ENCODE measurements around the gene MAD1L1. TPM values are rescaled to one million over a fixed set of nuclear protein-coding genes. Genes with fewer than 3 reads are reported as not detected.

MAD1L1 gene
- total RNA-seq, 4 donors from 2014 or later = 22.3 to 56.6 (median 35.0) TPM

DNA sequence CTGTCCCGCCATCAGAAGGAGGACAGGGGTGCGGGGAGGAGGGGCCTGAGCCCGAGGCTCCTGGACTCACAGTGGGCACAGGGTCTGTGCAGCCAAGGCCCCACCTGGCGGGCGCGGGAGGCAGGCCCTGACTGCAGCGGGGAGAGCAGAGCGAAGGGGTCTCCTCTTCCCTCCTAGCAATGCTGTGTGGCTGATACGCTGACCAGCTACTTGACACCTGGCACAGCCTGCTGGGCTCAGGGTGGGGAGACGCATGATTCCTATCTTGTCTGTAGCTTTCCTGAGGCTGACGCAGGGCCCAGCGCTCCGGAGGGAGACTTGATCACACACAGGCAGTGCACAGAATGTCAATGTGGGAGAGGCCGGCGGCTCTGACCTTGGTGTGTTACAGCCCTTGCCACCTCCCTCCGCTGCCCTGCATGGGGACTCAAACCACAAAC, 387.8 kb downstream of the MAD1L1 start:
- TF ChIP-seq POLR2AphosphoS5 (IDR thresholded peaks at IDR 0.05) = no peak
- TF ChIP-seq EP300 (IDR thresholded peaks at IDR 0.05) = no peak
- TF ChIP-seq, protein P1, sequence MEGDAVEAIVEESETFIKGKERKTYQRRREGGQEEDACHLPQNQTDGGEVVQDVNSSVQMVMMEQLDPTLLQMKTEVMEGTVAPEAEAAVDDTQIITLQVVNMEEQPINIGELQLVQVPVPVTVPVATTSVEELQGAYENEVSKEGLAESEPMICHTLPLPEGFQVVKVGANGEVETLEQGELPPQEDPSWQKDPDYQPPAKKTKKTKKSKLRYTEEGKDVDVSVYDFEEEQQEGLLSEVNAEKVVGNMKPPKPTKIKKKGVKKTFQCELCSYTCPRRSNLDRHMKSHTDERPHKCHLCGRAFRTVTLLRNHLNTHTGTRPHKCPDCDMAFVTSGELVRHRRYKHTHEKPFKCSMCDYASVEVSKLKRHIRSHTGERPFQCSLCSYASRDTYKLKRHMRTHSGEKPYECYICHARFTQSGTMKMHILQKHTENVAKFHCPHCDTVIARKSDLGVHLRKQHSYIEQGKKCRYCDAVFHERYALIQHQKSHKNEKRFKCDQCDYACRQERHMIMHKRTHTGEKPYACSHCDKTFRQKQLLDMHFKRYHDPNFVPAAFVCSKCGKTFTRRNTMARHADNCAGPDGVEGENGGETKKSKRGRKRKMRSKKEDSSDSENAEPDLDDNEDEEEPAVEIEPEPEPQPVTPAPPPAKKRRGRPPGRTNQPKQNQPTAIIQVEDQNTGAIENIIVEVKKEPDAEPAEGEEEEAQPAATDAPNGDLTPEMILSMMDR (IDR thresholded peaks at IDR 0.05) = no peak
- no peak for TF ChIP-seq POLR2A (IDR thresholded peaks at IDR 0.05)
- H3K9me3 ChIP-seq = no peaks in the 10 kb centered on the region
- no peaks in the 10 kb centered on the region for H3K4me1 ChIP-seq
- H3K27me3 ChIP-seq = no peaks in the 10 kb centered on the region
- ATAC-seq = no peak
- H3K27ac ChIP-seq = no peak overlapping the region
- H3K4me3 ChIP-seq = no peak overlapping the region
- WGBS, 2 donors (ENCODE audit: low coverage in 1 of 2) = no CpG with 5 or more reads among the region's 16 CpGs
- H3K36me3 ChIP-seq = peaks cover 0 to 10% of the 10 kb centered on the region in 2 donors

DNA sequence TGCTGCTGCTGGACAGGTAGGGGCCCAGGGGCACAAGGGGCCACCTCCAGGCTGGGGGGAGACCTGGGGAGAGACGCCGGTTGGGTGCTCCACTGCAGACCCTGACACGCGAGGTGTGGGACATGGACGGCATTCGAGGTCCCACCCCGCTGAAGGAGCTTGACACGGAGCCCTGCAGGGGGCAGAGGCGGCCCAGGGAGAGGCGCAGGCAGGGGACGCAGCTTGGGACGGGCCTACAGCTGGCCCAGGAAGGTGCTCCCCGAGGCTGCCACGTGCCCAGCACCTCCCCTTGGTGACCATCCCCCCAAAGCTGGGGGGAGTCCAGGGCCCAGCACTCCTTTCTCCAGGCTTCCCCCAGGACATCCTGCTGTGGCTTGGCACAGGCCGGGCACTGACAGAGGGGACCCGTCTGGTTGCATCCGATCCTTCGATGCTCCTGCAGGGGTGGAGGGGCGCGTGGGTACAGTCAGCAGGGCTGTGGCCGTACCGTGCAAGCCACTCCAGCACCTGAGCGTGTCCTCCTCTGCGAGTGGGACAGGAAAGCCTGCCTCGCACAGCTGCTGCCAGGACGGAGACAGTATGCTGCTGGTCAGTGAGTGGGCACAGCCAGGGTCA, 388.3 kb downstream of the MAD1L1 start:
- Histone ChIP-seq H3K27ac (no peak overlapping the region), H3K9me3 (no peaks in the 10 kb centered on the region), H3K36me3 (peaks cover 0 to 10% of the 10 kb centered on the region in 2 donors), H3K4me1 (no peaks in the 10 kb centered on the region), H3K4me3 (no peak overlapping the region), H3K27me3 (no peaks in the 10 kb centered on the region)
- 100% methylated on average over 4 of the region's 26 CpGs; no CpG with 5 or more reads in 1 of the 2 donors for WGBS, 2 donors (ENCODE audit: low coverage in 1 of 2)
- TF ChIP-seq POLR2A (IDR thresholded peaks at IDR 0.05) (no peak), EP300 (IDR thresholded peaks at IDR 0.05) (no peak), POLR2AphosphoS5 (IDR thresholded peaks at IDR 0.05) (no peak)
- TF ChIP-seq, protein P1 (IDR thresholded peaks at IDR 0.05) = no peak
- no peak for ATAC-seq

DNA sequence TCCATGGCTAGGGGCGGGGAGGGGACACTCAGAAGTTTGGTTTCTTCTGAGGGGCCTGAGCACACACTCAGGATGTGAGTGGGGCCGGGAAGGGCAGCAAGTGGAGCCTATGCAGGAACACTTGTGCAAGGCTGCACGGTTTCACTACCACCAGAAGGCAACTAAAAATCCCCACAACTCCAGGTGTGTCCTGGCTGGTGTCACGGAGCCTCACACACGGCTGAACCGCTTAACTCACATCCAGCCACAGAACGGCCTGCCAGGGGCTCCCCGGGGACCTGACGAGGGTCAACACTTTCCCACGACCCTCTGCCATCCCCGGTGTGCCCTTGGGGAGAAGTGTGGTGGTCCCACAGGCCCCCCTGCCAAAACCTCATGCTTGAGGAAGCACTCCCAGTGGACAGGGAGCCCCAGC, 388.8 kb downstream of the MAD1L1 start:
- TF ChIP-seq POLR2A (IDR thresholded peaks at IDR 0.05) (no peak), POLR2AphosphoS5 (IDR thresholded peaks at IDR 0.05) (no peak), EP300 (IDR thresholded peaks at IDR 0.05) (no peak)
- TF ChIP-seq, protein P1 (IDR thresholded peaks at IDR 0.05) = no peak
- WGBS, 2 donors (ENCODE audit: low coverage in 1 of 2) = no CpG with 5 or more reads among the region's 11 CpGs
- ATAC-seq = no peak
- H3K27ac ChIP-seq = no peak overlapping the region
- no peak overlapping the region for H3K4me3 ChIP-seq
- H3K36me3 ChIP-seq = peaks cover 0 to 10% of the 10 kb centered on the region in 2 donors
- H3K4me1 ChIP-seq = no peaks in the 10 kb centered on the region
- H3K9me3 ChIP-seq = no peaks in the 10 kb centered on the region
- no peaks in the 10 kb centered on the region for H3K27me3 ChIP-seq

DNA sequence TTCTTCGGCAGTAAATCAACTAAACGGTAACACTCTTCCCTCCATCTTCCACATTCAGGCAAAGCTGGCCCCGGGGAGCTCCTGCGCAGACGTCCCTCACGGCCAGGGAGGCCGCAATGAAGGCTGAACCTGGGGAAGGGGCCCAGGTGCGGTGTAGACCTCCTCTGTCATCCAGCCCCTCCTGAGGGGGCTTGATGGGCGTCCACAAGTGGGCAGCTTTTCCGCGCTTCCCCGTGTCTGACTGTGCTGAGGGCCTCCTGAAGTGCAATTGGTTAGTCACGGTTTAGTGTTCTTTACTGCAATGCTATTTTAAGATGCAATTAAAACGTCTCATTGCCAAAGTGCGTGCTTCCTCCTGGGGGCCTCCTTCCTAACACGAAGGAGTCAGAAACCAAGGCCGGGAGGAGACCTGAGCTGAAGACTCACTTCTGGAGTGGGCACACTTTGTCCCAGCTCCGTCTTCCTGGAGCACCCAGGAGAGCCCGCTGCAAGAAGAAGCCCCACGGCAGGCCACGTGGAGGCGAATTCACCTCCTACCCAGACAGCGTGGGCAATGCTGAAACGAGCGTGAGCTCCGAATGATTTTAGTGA, 389.4 kb downstream of the MAD1L1 start:
- no peaks in the 10 kb centered on the region for H3K27me3 ChIP-seq
- no CpG with 5 or more reads among the region's 26 CpGs for WGBS, 2 donors (ENCODE audit: low coverage in 1 of 2)

More for the DNA sequence above, 389.4 kb downstream of the MAD1L1 start:
- peaks cover 0 to 10% of the 10 kb centered on the region in 2 donors for H3K36me3 ChIP-seq
- no peak overlapping the region for H3K4me3 ChIP-seq
- no peak for ATAC-seq
- H3K27ac ChIP-seq = no peak overlapping the region
- H3K9me3 ChIP-seq = no peaks in the 10 kb centered on the region
- TF ChIP-seq POLR2A (IDR thresholded peaks at IDR 0.05) (no peak), EP300 (IDR thresholded peaks at IDR 0.05) (no peak), POLR2AphosphoS5 (IDR thresholded peaks at IDR 0.05) (no peak)
- TF ChIP-seq, protein P1 (IDR thresholded peaks at IDR 0.05) = no peak
- no peaks in the 10 kb centered on the region for H3K4me1 ChIP-seq
